Epithelial cell of esophagus (primary cell): Measurements from ENCODE around the gene IGFBP5.
A peak's percentile ranks its signal among the peaks of the same experiment; 100 is the strongest.

ENCODE experiments used
- DNase-seq: peaks from one replicate; pipeline ENCODE4 v3.0.0; 2010; ENCODE audit warnings: low read depth
- H3K4me3 ChIP-seq: 2 replicates; pipeline ENCODE4 v1.5.1; 2011; ENCODE audit warnings: mild to moderate bottlenecking, low read length, control low read depth
- CTCF ChIP-seq: IDR thresholded peaks from 2 replicates; pipeline ENCODE4 v1.5.1; 2011; ENCODE audit warnings: low read depth, mild to moderate bottlenecking, low read length, control low read depth, inconsistent platforms; ENCODE audit not compliant: insufficient read depth; ENCODE audit errors: missing control alignments

The IGFBP5 gene

GRCh38 chr2:216695401-216695821 is at the start of gene IGFBP5:
IGFBP5 (minus strand) TSS chr2:216695549; CDS start chr2:216694775, 774 bp downstream.
- peak within 1 kb of the TSS; percentile 40 for H3K4me3 ChIP-seq
- DNase-seq = peak; percentile 54
- TF ChIP-seq CTCF = no peak

GRCh38 chr2:216743781-216744180 is 48.4 kb upstream of the IGFBP5 start:
- no peak for DNase-seq
- no peak for TF ChIP-seq CTCF
- H3K4me3 ChIP-seq = no peak overlapping the region

- H3K4me3 ChIP-seq = no peak overlapping the region
- TF ChIP-seq CTCF = no peak
- no peak for DNase-seq
These were observed 47.1 kb upstream of the IGFBP5 start for GRCh38 chr2:216742411-216742810.

GRCh38 chr2:216741223-216741593 is 45.9 kb upstream of the IGFBP5 start:
- no peak for DNase-seq
- TF ChIP-seq CTCF = no peak
- no peak overlapping the region for H3K4me3 ChIP-seq

- no peak for DNase-seq
- H3K4me3 ChIP-seq = no peak overlapping the region
- TF ChIP-seq CTCF = no peak
These were observed 45.3 kb upstream of the IGFBP5 start for GRCh38 chr2:216740557-216741222.

- no peak overlapping the region for H3K4me3 ChIP-seq
- no peak for TF ChIP-seq CTCF
- no peak for DNase-seq
These were observed 43.7 kb upstream of the IGFBP5 start for GRCh38 chr2:216739035-216739434.

- no peak overlapping the region for H3K4me3 ChIP-seq
- no peak for TF ChIP-seq CTCF
- no peak for DNase-seq
These were observed 42.3 kb upstream of the IGFBP5 start for GRCh38 chr2:216737676-216738075.
